Measurements from ENCODE around the gene BRD7.

Gene BRD7

DNA sequence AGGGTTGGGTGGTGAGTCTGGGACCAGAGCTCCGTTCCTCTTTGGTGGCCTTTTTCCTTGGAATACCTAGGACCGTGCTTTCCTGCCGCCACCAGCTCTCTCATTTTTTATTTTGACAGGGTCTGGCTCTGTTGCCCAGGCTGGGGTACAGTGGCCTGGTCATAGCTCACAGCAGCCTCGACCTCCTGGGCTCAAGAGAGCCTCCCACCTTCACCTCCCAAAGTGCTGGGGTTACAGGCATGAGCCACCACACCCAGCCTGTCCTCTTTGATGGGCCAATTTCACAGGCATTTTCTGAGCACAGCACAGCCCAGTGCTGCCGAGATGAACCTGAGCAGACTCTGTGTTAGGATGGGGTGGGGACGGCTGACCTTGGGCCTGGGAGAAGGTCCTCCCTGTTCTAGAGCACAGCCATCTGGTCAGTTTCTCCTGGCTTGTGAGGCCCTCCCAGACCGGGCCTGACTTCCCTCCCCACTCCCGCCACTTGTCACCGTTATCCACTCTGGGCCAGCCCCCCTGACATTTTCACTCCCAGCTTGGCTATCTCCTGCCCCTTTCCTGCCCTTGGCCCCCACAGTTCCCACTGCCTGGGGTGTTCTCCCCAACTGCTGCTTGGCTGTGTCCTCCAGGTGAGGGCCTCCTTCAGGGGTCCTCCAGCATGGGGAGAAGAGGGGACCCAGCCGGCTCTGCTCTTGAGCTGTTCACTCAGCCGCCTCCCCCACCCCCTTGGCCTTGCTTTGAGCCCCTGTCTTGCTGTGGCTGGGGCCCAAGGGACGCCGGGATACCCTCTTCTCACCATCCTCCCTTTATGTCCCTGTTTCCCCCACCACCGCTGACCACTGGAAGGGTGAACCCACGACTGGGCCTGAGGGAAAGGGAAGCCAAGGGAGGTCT is 97.4 kb downstream of the BRD7 start:
- DNase-seq (no peak), ATAC-seq (no peak)

GRCh38 chr16:50270510-50271147 is 98.2 kb downstream of the BRD7 start:
- DNase-seq (no peak), ATAC-seq (no peak)

GRCh38 chr16:50269769-50270509 is 98.8 kb downstream of the BRD7 start:
- ATAC-seq: no peak

GRCh38 chr16:50269061-50269705 is 99.6 kb downstream of the BRD7 start:
- DNase-seq (no peak), ATAC-seq (no peak)

More at GRCh38 chr16:50269769-50270509, 98.8 kb downstream of the BRD7 start:
- DNase-seq: no peak

DNA sequence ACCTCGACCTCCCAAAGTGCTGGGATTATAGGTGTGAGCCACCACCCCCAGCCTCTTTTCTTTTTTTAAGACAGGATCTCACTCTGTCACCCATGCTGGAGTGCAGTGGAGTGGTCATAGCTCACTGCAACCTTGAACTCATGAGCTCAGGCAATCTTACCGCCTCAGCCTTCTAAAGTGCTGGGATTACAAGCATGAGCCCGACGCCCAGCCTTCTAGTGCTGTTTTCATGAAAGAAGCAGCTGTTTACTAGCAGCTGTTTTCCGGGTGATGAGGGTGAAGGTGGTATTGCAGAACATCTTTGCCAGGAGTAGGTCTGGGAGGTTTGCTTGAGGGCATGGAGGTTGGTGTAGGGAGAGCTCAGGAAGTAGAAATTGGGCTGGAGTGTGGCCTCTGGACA is 100.4 kb downstream of the BRD7 start:
- ATAC-seq (no peak), DNase-seq (no peak)

DNA sequence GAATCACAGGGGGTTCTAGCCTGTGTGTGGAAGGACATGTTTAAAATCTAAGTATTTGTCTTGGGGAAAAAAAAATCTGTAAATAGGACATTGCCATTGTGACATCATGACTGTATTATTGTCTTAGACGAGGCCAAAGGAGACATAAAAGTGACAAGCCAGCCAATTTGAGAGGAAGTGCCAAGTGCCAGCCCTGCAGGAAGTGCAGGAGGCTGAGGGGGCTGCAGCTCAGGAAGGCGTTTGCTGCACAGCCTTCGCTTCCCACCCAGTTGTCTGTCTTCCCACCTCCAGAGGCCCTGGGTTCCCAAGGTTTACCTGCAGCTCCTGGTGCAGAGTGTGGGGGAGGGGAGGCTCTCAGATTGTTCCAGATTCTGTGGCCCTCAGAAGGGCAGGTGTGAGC is 101.1 kb downstream of the BRD7 start:
- DNase-seq (no peak), ATAC-seq (no peak)

- ATAC-seq (no peak), DNase-seq (no peak)
Measured at GRCh38 chr16:50267151-50267631, 101.6 kb downstream of the BRD7 start.

GRCh38 chr16:50266337-50267091 is 102.3 kb downstream of the BRD7 start, which contains the start of gene ADCY7:
ADCY7 (plus strand) TSS chr16:50266551; CDS start chr16:50288180, 21,629 bp downstream.
- peak; percentile 88 for DNase-seq

More at GRCh38 chr16:50266337-50267091, 102.3 kb downstream of the BRD7 start, which contains the start of gene ADCY7:
- peak; percentile 89 for ATAC-seq
